Tibial artery (tissue), 4 donors: ENCODE data around the gene ATP5MK.
A peak's percentile ranks its signal among the peaks of the same experiment; 100 is the strongest.

Experiments used
- DNase-seq, 2 donors: peaks; one replicate each; pipeline ENCODE4 v3.0.0-alpha.2; 2019
- H3K27ac ChIP-seq, 2 donors: fragments of 200-600 bp; sonication (generic) in 1 of 2; 1 replicate in 1 of 2; 2 replicates in 1 of 2; pipeline ENCODE4 v1.5.1; 2018 to 2019; ENCODE audit warnings: mild to moderate bottlenecking in 1 of 2
- H3K27me3 ChIP-seq, 2 donors: fragments of 200-600 bp; sonication (generic) in 1 of 2; one replicate each; pipeline versions ENCODE4 v1.5.1 to v1.6.0; 2016 to 2019
- H3K36me3 ChIP-seq, 3 donors: fragments of 200-600 bp; sonication (generic) in 2 of 3; one replicate each; pipeline ENCODE4 v1.5.1; 2016 to 2019; ENCODE audit warnings: mild to moderate bottlenecking in 2 of 3
- H3K4me1 ChIP-seq, 4 donors: fragments of 200-600 bp; sonication (generic) in 2 of 4; 1 replicate in 3 of 4; 2 replicates in 1 of 4; pipeline ENCODE4 v1.5.1; 2016 to 2019
- H3K4me3 ChIP-seq, 2 donors: fragments of 200-600 bp; sonication (generic) in 1 of 2; 1 replicate in 1 of 2; 2 replicates in 1 of 2; pipeline ENCODE4 v1.5.1; 2018 to 2019; ENCODE audit warnings: mild to moderate bottlenecking in 2 of 2
- H3K9me3 ChIP-seq, 3 donors: fragments of 200-600 bp; sonication (generic) in 1 of 3; one replicate each; pipeline ENCODE4 v1.5.1; 2016 to 2019
- intact Hi-C: fragments of 100-400 bp; cut with DNase I; formaldehyde crosslinking; loops from one replicate; pipeline ENCODE4 v1.15.0; 2023; ENCODE audit warnings: low total_unique reads
- TF ChIP-seq, protein P1 (sequence below), 2 experiments: fragments of 200-600 bp in 1 of 2; fragments of 450-650 bp in 1 of 2; IDR thresholded peaks; one replicate each; pipeline ENCODE4 v1.5.1; 2017 to 2019; ENCODE audit warnings: antibody characterized with exemption in 2 of 2, mild to moderate bottlenecking in 1 of 2, moderate library complexity in 1 of 2

The ATP5MK gene, protein sequence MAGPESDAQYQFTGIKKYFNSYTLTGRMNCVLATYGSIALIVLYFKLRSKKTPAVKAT

DNA sequence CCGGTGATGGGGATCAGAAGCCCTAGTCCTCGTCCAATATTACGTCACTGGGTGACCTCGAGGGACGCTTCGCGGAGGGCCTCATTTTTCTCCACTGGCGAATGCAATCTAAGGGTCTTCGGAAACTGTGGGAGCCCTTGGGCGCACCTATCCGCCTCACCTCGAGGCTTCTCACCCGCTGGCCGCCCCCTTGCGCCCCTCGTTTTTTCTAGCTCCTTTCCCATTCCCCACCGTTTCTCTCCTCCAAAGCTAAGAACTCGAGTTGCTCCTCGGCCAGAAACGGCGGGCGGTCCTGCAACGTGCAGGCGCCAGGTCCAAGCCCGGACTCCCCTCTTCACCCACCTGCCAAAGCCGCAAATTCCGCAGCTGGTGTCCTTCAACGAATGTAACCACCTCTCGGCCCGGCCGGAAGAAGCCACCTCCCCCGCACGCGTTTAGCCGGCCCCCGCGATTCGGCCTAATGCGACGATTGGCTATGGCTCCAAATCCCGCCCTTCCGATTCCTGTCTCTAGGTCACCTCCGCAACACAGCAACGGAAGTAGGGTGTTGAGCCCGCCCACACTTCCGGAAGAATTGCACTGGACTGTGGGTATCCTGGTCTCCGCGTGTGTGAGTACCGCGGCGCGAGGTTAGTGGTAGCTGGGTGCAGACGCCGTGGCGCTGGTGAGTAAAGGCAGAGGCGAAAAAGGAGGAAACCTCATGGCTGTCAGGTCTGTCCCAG, at the start of gene ATP5MK, which contains the start of gene PDCD11:
TSS of gene ATP5MK (minus strand) at position 409 of the 722 bp plus-strand sequence. CDS start 4,018 bp downstream, outside the sequence.
TSS of gene PDCD11 (plus strand) at position 560 of the 722 bp plus-strand sequence. CDS start 1,801 bp downstream, outside the sequence.
- intact Hi-C loops, result no loop called here
- Histone ChIP-seq H3K4me3 (peak within 1 kb of the TSS; percentile 87 to 90), H3K27me3 (no peaks in the 10 kb centered on the region), H3K9me3 (no peaks in the 10 kb centered on the region), H3K36me3 (peaks cover 29 to 37% (median 30%) of the 10 kb centered on the region in 3 donors), H3K4me1 (peaks cover 0 to 37% (median 28%) of the 10 kb centered on the region in 4 donors), H3K27ac (peak within 1 kb of the TSS; percentile 81 to 88)
- peak; percentile 98 to 99 for DNase-seq
- TF ChIP-seq, protein P1, sequence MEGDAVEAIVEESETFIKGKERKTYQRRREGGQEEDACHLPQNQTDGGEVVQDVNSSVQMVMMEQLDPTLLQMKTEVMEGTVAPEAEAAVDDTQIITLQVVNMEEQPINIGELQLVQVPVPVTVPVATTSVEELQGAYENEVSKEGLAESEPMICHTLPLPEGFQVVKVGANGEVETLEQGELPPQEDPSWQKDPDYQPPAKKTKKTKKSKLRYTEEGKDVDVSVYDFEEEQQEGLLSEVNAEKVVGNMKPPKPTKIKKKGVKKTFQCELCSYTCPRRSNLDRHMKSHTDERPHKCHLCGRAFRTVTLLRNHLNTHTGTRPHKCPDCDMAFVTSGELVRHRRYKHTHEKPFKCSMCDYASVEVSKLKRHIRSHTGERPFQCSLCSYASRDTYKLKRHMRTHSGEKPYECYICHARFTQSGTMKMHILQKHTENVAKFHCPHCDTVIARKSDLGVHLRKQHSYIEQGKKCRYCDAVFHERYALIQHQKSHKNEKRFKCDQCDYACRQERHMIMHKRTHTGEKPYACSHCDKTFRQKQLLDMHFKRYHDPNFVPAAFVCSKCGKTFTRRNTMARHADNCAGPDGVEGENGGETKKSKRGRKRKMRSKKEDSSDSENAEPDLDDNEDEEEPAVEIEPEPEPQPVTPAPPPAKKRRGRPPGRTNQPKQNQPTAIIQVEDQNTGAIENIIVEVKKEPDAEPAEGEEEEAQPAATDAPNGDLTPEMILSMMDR (IDR thresholded peaks at IDR 0.05), result no peak

DNA sequence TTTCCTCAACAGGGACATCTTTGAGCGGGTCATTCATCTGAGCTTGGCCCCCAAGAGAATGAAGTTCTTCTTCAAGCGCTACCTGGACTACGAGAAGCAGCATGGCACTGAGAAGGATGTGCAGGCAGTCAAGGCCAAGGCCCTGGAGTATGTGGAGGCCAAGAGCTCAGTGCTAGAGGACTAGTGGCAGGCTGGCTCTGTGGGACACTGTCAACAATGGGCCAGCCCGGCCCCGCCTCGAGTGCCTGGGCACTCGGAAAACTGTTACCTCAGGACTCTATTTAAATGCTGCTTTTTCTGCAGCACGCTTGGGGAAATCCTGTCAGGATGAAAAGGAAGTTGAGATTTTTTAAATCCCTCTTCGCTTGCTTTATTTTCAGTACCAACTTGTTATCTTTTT, 49.1 kb upstream of the ATP5MK start:
- H3K36me3 ChIP-seq, result peaks cover 58 to 94% (median 87%) of the 10 kb centered on the region in 3 donors
- no peak overlapping the region for H3K4me3 ChIP-seq
- H3K27ac ChIP-seq, result peak overlapping the region; percentile 93 to 97
- peaks cover 9 to 83% (median 60%) of the 10 kb centered on the region in 4 donors for H3K4me1 ChIP-seq
- TF ChIP-seq, protein P1 (IDR thresholded peaks at IDR 0.05), result no peak
- H3K27me3 ChIP-seq, result no peaks in the 10 kb centered on the region
- intact Hi-C loops, result no loop called here
- no peaks in the 10 kb centered on the region for H3K9me3 ChIP-seq
- DNase-seq, result no peak

DNA sequence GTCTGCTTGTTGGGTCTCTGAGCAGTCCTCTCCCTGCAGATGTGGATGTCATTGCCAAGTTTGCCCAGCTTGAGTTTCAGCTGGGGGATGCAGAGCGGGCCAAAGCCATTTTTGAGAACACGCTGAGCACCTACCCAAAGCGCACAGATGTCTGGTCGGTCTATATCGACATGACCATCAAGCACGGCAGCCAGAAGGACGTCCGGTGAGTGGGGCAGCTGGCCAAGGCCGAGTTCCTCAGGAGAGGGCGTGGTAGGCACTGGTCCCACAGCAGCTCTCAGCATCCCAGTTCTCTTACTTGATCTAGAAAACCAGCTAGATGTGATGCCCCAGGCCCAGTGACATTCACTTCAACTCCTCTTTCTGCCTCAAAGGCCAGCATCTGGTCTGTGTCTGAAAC, 48.2 kb upstream of the ATP5MK start:
- DNase-seq, result no peak
- H3K4me3 ChIP-seq, result no peak overlapping the region

DNA sequence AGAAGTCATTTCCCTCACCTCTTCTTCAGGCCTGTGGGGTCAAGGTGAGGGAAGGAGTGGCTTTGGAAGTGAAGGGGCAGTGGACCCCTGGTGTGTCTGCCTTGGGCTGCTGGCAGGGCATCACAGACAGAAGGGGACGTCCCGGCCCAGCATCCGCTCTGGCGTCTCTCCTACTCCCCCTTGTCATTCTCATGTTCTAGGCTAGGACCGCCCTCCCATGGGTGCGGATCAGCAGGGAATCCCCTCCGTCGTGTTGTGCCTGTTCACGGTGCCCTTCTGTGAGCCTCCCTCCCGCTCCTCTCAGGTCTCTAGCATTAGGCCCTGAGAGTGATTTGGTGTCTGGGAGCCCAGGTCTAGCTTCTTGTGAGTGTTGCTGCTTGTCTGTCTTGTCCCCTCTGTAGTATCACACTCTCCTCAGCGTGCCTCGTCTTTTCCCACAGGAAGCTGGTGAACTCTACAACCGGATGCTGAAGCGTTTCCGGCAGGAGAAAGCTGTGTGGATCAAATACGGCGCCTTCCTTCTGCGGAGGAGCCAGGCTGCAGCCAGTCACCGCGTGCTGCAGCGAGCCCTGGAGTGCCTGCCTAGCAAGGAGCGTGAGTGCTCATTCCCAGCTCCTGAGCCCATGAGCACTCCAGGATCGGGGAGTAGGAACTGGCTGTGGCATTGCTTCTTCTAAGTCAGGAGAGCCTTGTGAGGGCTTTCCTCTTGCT, 47.4 kb upstream of the ATP5MK start:
- TF ChIP-seq, protein P1 (IDR thresholded peaks at IDR 0.05), result no peak
- H3K4me3 ChIP-seq, result no peak overlapping the region
- peak overlapping the region in 1 of 2 donors; percentile 64 for H3K27ac ChIP-seq
- H3K36me3 ChIP-seq, result peaks cover 61 to 94% (median 88%) of the 10 kb centered on the region in 3 donors
- H3K9me3 ChIP-seq, result no peaks in the 10 kb centered on the region
- H3K4me1 ChIP-seq, result peaks cover 0 to 66% (median 43%) of the 10 kb centered on the region in 4 donors
- no peak for DNase-seq
- no peaks in the 10 kb centered on the region for H3K27me3 ChIP-seq
- intact Hi-C loops, result no loop called here

More for the DNA sequence above, 48.2 kb upstream of the ATP5MK start:
- TF ChIP-seq, protein P1 (IDR thresholded peaks at IDR 0.05), result no peak
- no peaks in the 10 kb centered on the region for H3K9me3 ChIP-seq
- no peaks in the 10 kb centered on the region for H3K27me3 ChIP-seq
- peaks cover 4 to 75% (median 51%) of the 10 kb centered on the region in 4 donors for H3K4me1 ChIP-seq
- peak overlapping the region; percentile 93 to 97 for H3K27ac ChIP-seq
- H3K36me3 ChIP-seq, result peaks cover 61 to 94% (median 87%) of the 10 kb centered on the region in 3 donors
- intact Hi-C loops, result no loop called here

DNA sequence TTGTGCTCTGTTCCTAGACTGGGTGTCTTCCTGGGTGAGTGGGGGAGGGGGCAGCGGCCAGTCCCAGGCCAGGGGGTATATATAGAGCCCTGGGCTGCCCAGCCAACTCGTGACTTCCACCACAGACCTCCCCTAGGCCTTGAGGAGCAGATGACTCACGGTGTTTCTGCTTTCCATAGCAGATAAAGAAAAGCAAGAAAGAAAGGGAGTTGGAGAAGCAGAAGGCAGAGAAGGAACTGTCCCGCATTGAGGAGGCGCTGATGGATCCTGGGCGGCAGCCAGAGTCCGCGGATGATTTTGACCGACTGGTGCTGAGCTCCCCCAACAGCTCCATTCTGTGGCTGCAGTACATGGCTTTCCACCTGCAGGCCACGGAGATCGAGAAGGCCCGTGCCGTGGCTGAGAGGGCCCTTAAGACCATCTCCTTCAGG, 45.8 kb upstream of the ATP5MK start:
- intact Hi-C loops, result no loop called here
- no peaks in the 10 kb centered on the region for H3K9me3 ChIP-seq
- H3K36me3 ChIP-seq, result peaks cover 51 to 94% (median 88%) of the 10 kb centered on the region in 3 donors
- TF ChIP-seq, protein P1 (IDR thresholded peaks at IDR 0.05), result no peak
- peak; percentile 53 to 84 for DNase-seq
- peaks cover 0 to 50% (median 29%) of the 10 kb centered on the region in 4 donors for H3K4me1 ChIP-seq
- no peak overlapping the region for H3K4me3 ChIP-seq
- no peaks in the 10 kb centered on the region for H3K27me3 ChIP-seq
- H3K27ac ChIP-seq, result peak overlapping the region; percentile 36 to 64
